ENCODE data around the gene ST6GALNAC3.
A peak's percentile ranks its signal among the peaks of the same experiment; 100 is the strongest.

Gene ST6GALNAC3

GRCh38 chr1:76279101-76279748 is 204.7 kb downstream of the ST6GALNAC3 start:
- DNase-seq (ENCODE audit: low spot score) = no peak
- no peak for FAIRE-seq

- DNase-seq (ENCODE audit: low spot score) (no peak), FAIRE-seq (no peak)
These were observed 206.8 kb downstream of the ST6GALNAC3 start for GRCh38 chr1:76281306-76281705.

- DNase-seq (ENCODE audit: low spot score) (no peak), FAIRE-seq (no peak)
These were observed 210.3 kb downstream of the ST6GALNAC3 start for GRCh38 chr1:76284842-76285241.

GRCh38 chr1:76285578-76286135 is 211.1 kb downstream of the ST6GALNAC3 start:
- DNase-seq (ENCODE audit: low spot score) (no peak), FAIRE-seq (no peak)

GRCh38 chr1:76287917-76288316 is 213.4 kb downstream of the ST6GALNAC3 start:
- no peak for FAIRE-seq

GRCh38 chr1:76288758-76289483 is 214.4 kb downstream of the ST6GALNAC3 start:
- no peak for DNase-seq (ENCODE audit: low spot score)
- no peak for FAIRE-seq

More at GRCh38 chr1:76287917-76288316, 213.4 kb downstream of the ST6GALNAC3 start:
- DNase-seq (ENCODE audit: low spot score) = no peak

- no peak for FAIRE-seq
- no peak for DNase-seq (ENCODE audit: low spot score)
These were observed 215.1 kb downstream of the ST6GALNAC3 start for GRCh38 chr1:76289692-76290091.

- DNase-seq (ENCODE audit: low spot score) (no peak), FAIRE-seq (no peak)
These were observed 215.7 kb downstream of the ST6GALNAC3 start for GRCh38 chr1:76290271-76290670.

GRCh38 chr1:76291191-76291590 is 216.6 kb downstream of the ST6GALNAC3 start:
- DNase-seq (ENCODE audit: low spot score) = no peak
- FAIRE-seq = no peak

- FAIRE-seq = no peak
- DNase-seq (ENCODE audit: low spot score) = no peak
These were observed 217.2 kb downstream of the ST6GALNAC3 start for GRCh38 chr1:76291737-76292136.

- FAIRE-seq (no peak), DNase-seq (ENCODE audit: low spot score) (no peak)
These were observed 218.1 kb downstream of the ST6GALNAC3 start for GRCh38 chr1:76292418-76293184.

- DNase-seq (ENCODE audit: low spot score) (no peak), FAIRE-seq (no peak)
These were observed 219.3 kb downstream of the ST6GALNAC3 start for GRCh38 chr1:76293831-76294230.

GRCh38 chr1:76294482-76295194 is 220.1 kb downstream of the ST6GALNAC3 start:
- no peak for DNase-seq (ENCODE audit: low spot score)
- no peak for FAIRE-seq

- FAIRE-seq = no peak
- DNase-seq (ENCODE audit: low spot score) = no peak
These were observed 223.9 kb downstream of the ST6GALNAC3 start for GRCh38 chr1:76298399-76298798.

- FAIRE-seq (no peak), DNase-seq (ENCODE audit: low spot score) (no peak)
These were observed 224.5 kb downstream of the ST6GALNAC3 start for GRCh38 chr1:76299036-76299435.

- FAIRE-seq (no peak), DNase-seq (ENCODE audit: low spot score) (no peak)
These were observed 226.0 kb downstream of the ST6GALNAC3 start for GRCh38 chr1:76300556-76300955.

GRCh38 chr1:76302711-76303339 is 228.3 kb downstream of the ST6GALNAC3 start:
- no peak for FAIRE-seq
- DNase-seq (ENCODE audit: low spot score) = no peak

GRCh38 chr1:76303340-76303717 is 228.8 kb downstream of the ST6GALNAC3 start:
- FAIRE-seq (no peak), DNase-seq (ENCODE audit: low spot score) (no peak)

GRCh38 chr1:76313304-76313703 is 238.8 kb downstream of the ST6GALNAC3 start:
- FAIRE-seq = no peak

GRCh38 chr1:76314730-76315129 is 240.2 kb downstream of the ST6GALNAC3 start:
- DNase-seq (ENCODE audit: low spot score) = peak; percentile 37
- no peak for FAIRE-seq

More at GRCh38 chr1:76313304-76313703, 238.8 kb downstream of the ST6GALNAC3 start:
- no peak for DNase-seq (ENCODE audit: low spot score)

Data from urothelium cell line (cell line).